Mucosa of descending colon (tissue), 3 donors: ENCODE results near the gene VASN. TPM values are rescaled to one million over a fixed set of nuclear protein-coding genes. Genes with fewer than 3 reads are reported as not detected.

Experiments
- ATAC-seq: fragments of 200-7000 bp; cut with Tn5 transposase; one replicate; pipeline ENCODE4 v1.9.1; 2020; ENCODE audit warnings: mild to moderate bottlenecking, moderate library complexity
- DNase-seq, 3 donors: peaks; one replicate each; pipeline ENCODE4 v3.0.0-alpha.2; 2020
- H3K36me3 ChIP-seq: fragments of 200-600 bp; one replicate; pipeline ENCODE4 v1.8.0; 2021; ENCODE audit warnings: low read depth, mild to moderate bottlenecking
- H3K4me1 ChIP-seq: fragments of 200-600 bp; one replicate; pipeline ENCODE4 v1.8.0; 2021; ENCODE audit warnings: low read depth, mild to moderate bottlenecking
- H3K4me3 ChIP-seq: fragments of 200-600 bp; one replicate; pipeline ENCODE4 v1.8.0; 2021; ENCODE audit warnings: mild to moderate bottlenecking
- H3K9me3 ChIP-seq: fragments of 200-600 bp; one replicate; pipeline ENCODE4 v1.8.0; 2021; ENCODE audit warnings: mild to moderate bottlenecking
- CTCF ChIP-seq: fragments of 200-600 bp; IDR thresholded peaks from one replicate; pipeline ENCODE4 v1.8.0; 2022; ENCODE audit warnings: antibody characterized with exemption, mild to moderate bottlenecking
- intact Hi-C, 2 donors: fragments of 100-400 bp; cut with DNase I in 1 of 2; cut with micrococcal nuclease in 1 of 2; formaldehyde crosslinking; loops; one replicate each; pipeline versions ENCODE4 v1.11.0 to v1.11.1; 2022; cut with DNase I, micrococcal nuclease
- total RNA-seq, 3 donors: library from RNA; stranded (reverse); fragmentation: NEBNext Ultra II Directional in 2 of 3; extraction: Animal tissue kit (Norgen Biotek cat#: 25700) in 2 of 3; gene quantifications; one replicate each; pipeline versions ENCODE4 v1.2.1 to v1.2.4, GENCODE V29; 2021 to 2023
- donor health status: DM: no; HTN: no; CAD: no; lungs with moderate emphysema.
- donor health status: DM: no; HTN: no; CAD: no.
- donor health status: DM: no; HTN: yes; CAD: no.

VASN gene
- total RNA-seq, 3 donors from 2014 or later, result 0.93 to 8.4 (median 5.1) TPM

GRCh38 chr16:4378999-4379690, 7.5 kb downstream of the VASN start:
- H3K9me3 ChIP-seq, result no peaks in the 10 kb centered on the region
- H3K36me3 ChIP-seq, result no peaks in the 10 kb centered on the region
- TF ChIP-seq CTCF, result no peak
- H3K4me1 ChIP-seq, result no peaks in the 10 kb centered on the region
- ATAC-seq, result no peak
- no peak for DNase-seq
- intact Hi-C loops, result no loop called here
- no peak overlapping the region for H3K4me3 ChIP-seq

- H3K36me3 ChIP-seq, result no peaks in the 10 kb centered on the region
- DNase-seq (no peak), ATAC-seq (no peak)
- no peak for TF ChIP-seq CTCF
- no peaks in the 10 kb centered on the region for H3K9me3 ChIP-seq
- H3K4me3 ChIP-seq, result no peak overlapping the region
- intact Hi-C loops, result no loop called here
- no peaks in the 10 kb centered on the region for H3K4me1 ChIP-seq
Observed at GRCh38 chr16:4380119-4381063, 8.7 kb downstream of the VASN start.

- H3K4me1 ChIP-seq, result no peaks in the 10 kb centered on the region
- no peaks in the 10 kb centered on the region for H3K36me3 ChIP-seq
- no peaks in the 10 kb centered on the region for H3K9me3 ChIP-seq
- no peak for DNase-seq
- no peak for ATAC-seq
- H3K4me3 ChIP-seq, result no peak overlapping the region
- intact Hi-C loops, result no loop called here
- TF ChIP-seq CTCF, result no peak
Observed at GRCh38 chr16:4381072-4381934, 9.7 kb downstream of the VASN start.

GRCh38 chr16:4381935-4382794, 10.5 kb downstream of the VASN start:
- DNase-seq (peak in 1 of 3 donors; percentile 47), ATAC-seq (no peak)
- H3K9me3 ChIP-seq, result no peaks in the 10 kb centered on the region
- H3K4me3 ChIP-seq, result no peak overlapping the region
- H3K4me1 ChIP-seq, result no peaks in the 10 kb centered on the region
- no peak for TF ChIP-seq CTCF
- H3K36me3 ChIP-seq, result no peaks in the 10 kb centered on the region
- intact Hi-C loops, result no loop called here
